GM13977 (cell line): Measurements from ENCODE around the gene ICAM5.

Source experiments
- DNase-seq: peaks from one replicate; pipeline ENCODE4 v3.0.0; 2012; ENCODE audit warnings: low spot score
- CTCF ChIP-seq: IDR thresholded peaks from 2 replicates; pipeline ENCODE4 v1.5.1; 2012; ENCODE audit warnings: mild to moderate bottlenecking, control low read depth; ENCODE audit not compliant: insufficient read depth; ENCODE audit errors: extremely low read depth, missing control alignments
- in situ Hi-C: fragments of 300-500 bp; cut with MboI; formaldehyde crosslinking; loops from one replicate; pipeline ENCODE4 v1.12.0; 2022; ENCODE audit warnings: low sequenced_read_pairs, low pct_unique_long_range_greater_than_20kb, mixed read lengths, inconsistent platforms; ENCODE audit not compliant: unreplicated experiment

ICAM5 gene

GRCh38 chr19:10320602-10321416 lies 31.1 kb downstream of the ICAM5 start:
- no peak for DNase-seq
- in situ Hi-C loops: no loop called here
- no peak for TF ChIP-seq CTCF

GRCh38 chr19:10321417-10321797 lies 31.7 kb downstream of the ICAM5 start:
- no peak for TF ChIP-seq CTCF
- DNase-seq: no peak
- in situ Hi-C loops: no loop called here

GRCh38 chr19:10321874-10322835 lies 32.4 kb downstream of the ICAM5 start:
- TF ChIP-seq CTCF: no peak
- in situ Hi-C loops: no loop called here
- DNase-seq: no peak

GRCh38 chr19:10325732-10326131 lies 36.0 kb downstream of the ICAM5 start:
- in situ Hi-C loops: no loop called here
- no peak for TF ChIP-seq CTCF

GRCh38 chr19:10327793-10328192 lies 38.0 kb downstream of the ICAM5 start:
- in situ Hi-C loops: no loop called here
- DNase-seq: no peak
- TF ChIP-seq CTCF: no peak

More at GRCh38 chr19:10325732-10326131, 36.0 kb downstream of the ICAM5 start:
- no peak for DNase-seq

GRCh38 chr19:10328558-10329429 lies 39.0 kb downstream of the ICAM5 start:
- no peak for DNase-seq
- in situ Hi-C loops: no loop called here
- TF ChIP-seq CTCF: no peak
